GM12891 (cell line): Measurements from ENCODE around the gene C1orf226.

ENCODE experiments used
- POLR2A ChIP-seq: IDR thresholded peaks from 2 replicates; pipeline ENCODE4 v1.6.1; 2011; ENCODE audit warnings: low read depth, low read length, control low read depth
- POLR2AphosphoS5 ChIP-seq: IDR thresholded peaks from 2 replicates; pipeline ENCODE4 v1.6.1; 2011; ENCODE audit warnings: low read depth, low read length, control low read depth
- TAF1 ChIP-seq: IDR thresholded peaks from 2 replicates; pipeline ENCODE4 v1.6.1; 2011; ENCODE audit warnings: low read depth, low read length, control low read depth

DNA sequence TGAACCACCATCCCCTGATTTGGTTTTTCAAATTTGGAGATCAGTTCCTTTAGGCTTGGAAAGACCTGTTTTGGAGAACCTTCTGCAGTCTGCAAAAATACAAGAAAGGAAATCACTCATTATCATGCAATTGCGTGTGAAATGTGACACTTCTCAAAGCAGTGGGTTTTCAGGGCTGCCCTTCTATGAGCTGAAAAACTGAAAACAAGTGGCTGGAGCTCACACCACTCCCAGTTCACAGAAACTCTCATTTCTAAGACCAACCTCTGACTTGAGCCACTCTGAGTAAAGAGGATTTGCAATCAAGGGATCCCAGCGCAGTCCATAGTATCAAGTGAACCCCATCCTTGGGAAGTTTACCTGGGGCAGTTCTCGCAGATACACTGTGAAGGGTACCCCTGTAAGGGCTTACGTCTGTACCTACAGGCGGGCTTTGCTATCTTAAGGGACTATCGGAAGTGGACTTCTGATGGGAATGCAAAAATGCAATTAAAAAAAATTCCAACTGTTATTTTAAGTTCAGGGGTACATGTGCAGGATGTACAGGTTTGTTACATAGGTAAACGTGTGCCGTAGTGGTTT is 17.6 kb downstream of the C1orf226 start:
- TF ChIP-seq TAF1 (no peak), POLR2A (no peak), POLR2AphosphoS5 (no peak)
